GM12865 (cell line): ENCODE data around the gene ZNF664.

Experiments used
- DNase-seq: peaks from one replicate; pipeline ENCODE4 v3.0.0; 2010; ENCODE audit warnings: low read depth
- H3K4me3 ChIP-seq: 2 replicates; pipeline ENCODE4 v1.5.1; 2011; ENCODE audit warnings: mild to moderate bottlenecking, low read depth, low read length, control low read depth
- CTCF ChIP-seq: IDR thresholded peaks from 2 replicates; pipeline ENCODE4 v1.5.1; 2011; ENCODE audit warnings: low read length, control low read depth, low read depth, inconsistent platforms; ENCODE audit not compliant: insufficient read depth; ENCODE audit errors: missing control alignments

Gene ZNF664

GRCh38 chr12:124008595-124008994 is 35.6 kb downstream of the ZNF664 start:
- DNase-seq: no peak
- no peak overlapping the region for H3K4me3 ChIP-seq
- no peak for TF ChIP-seq CTCF

- no peak overlapping the region for H3K4me3 ChIP-seq
- no peak for TF ChIP-seq CTCF
- DNase-seq: no peak
Observed at GRCh38 chr12:124009781-124010180, 36.8 kb downstream of the ZNF664 start.

- no peak for TF ChIP-seq CTCF
- DNase-seq: no peak
- H3K4me3 ChIP-seq: no peak overlapping the region
Observed at GRCh38 chr12:124010687-124011086, 37.7 kb downstream of the ZNF664 start.

GRCh38 chr12:124011435-124012115 is 38.6 kb downstream of the ZNF664 start:
- H3K4me3 ChIP-seq: no peak overlapping the region
- no peak for DNase-seq
- no peak for TF ChIP-seq CTCF

- no peak for DNase-seq
Observed at GRCh38 chr12:124013073-124013472, 40.1 kb downstream of the ZNF664 start.

GRCh38 chr12:124015494-124016461 is 42.8 kb downstream of the ZNF664 start:
- TF ChIP-seq CTCF: no peak
- no peak overlapping the region for H3K4me3 ChIP-seq

More at GRCh38 chr12:124013073-124013472, 40.1 kb downstream of the ZNF664 start:
- no peak overlapping the region for H3K4me3 ChIP-seq
- TF ChIP-seq CTCF: no peak

More at GRCh38 chr12:124015494-124016461, 42.8 kb downstream of the ZNF664 start:
- DNase-seq: no peak
